Measurements from ENCODE around the gene CLDN7. TPM values are rescaled to one million over a fixed set of nuclear protein-coding genes. Genes with fewer than 3 reads are reported as not detected.

The CLDN7 gene
- total and polyA plus RNA-seq, 5 experiments from 2014 or later = 4.2 to 8.6 (median 7.1) TPM

DNA sequence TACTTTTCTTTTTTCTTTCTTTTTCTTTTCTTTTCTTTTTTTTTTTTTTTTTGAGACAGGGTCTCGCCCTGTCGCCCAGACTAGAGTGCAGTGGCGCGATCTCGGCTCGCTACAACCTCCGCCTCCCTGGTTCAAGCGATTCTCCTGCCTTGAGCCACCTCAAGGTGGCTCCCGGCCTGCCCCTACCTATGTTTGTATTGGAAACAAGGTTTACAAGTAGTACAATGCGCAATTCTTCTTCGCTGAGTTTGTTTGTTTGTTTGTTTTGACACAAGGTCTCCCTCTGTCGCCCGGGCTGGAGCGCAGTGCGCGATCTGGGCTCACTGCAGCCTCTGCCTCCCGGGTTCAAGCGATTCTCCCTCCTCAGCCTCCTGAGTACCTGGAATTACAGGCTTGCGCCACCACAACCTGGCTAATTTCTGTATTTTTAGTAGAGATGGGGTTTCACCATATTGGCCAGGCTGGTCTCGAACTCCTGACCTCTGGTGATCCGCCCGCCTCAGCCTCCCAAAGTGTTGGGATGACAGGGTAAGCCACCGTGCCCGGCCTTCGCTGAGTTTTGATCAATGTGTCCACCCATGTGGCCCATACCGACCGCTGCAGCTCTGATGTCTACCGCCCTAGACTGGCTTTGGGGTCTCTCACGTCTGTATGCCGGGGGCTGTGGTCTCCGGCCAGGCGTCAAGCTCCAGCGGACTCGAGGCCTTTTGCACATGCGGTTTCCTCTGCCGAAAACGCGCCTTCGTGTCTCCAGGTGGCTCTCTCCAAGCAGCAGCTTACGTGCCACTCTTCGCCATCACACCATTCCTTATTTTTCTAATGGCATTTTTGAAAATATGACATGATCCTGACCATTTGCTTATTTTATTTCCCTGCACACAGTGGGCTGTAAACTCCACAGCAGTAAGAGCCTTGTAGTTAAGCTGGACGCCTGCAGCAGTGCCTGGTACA, 33.2 kb upstream of the CLDN7 start:
- peak overlapping the region in 4 of 10 donors; percentile 54 to 87 (median 68) for H3K27ac Mint-ChIP-seq
- peak; percentile 10 to 24 for ATAC-seq
- no peak for DNase-seq
- H3K4me3 Mint-ChIP-seq = peak overlapping the region; percentile 75 to 96 (median 86)
- H3K36me3 Mint-ChIP-seq = no peaks in the 10 kb centered on the region
- POLR2A ChIA-PET = interaction anchor here (0.6 to 2.0 kb wide), 14 partner anchors 8 to 250 kb away, joined by 3 to 12 read pairs (median 6); partner anchors contain the start of genes ACAP1, NEURL4 and SLC2A4
- peaks cover 10 to 24% (median 20%) of the 10 kb centered on the region in 4 donors for H3K4me1 Mint-ChIP-seq
- H3K9me3 Mint-ChIP-seq = no peaks in the 10 kb centered on the region
- peaks cover 0 to 19% (median 7%) of the 10 kb centered on the region in 5 donors for H3K27me3 Mint-ChIP-seq

DNA sequence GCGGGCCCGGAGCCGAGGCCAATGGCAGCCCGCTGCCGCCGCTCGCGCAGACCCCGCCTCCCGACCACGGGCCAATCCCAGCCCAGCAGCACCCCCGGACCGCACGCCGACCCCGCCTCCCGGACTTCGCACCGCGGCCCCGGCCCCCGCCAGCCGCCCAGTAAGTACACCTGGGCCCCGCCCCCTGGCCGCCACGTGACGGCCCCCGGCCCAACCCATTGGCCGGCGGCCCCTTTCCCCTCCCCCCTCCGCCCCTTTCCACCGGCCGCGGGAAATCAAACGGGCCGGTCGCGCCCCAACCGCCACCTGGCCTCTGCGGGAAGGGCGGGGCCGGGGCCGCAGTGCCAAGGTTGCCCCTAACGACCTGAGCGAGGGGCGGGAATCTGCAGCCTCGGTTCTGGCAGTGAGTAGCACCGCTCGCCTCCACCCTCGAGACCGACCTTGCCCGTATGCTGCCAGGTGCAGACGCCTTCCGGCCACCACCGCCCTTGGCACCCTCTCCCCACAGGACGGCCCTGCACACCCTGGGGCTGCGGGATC, 32.4 kb upstream of the CLDN7 start, which contains the start of gene YBX2:
Gene YBX2, minus strand, starts transcription at position 26 of the 540 bp plus-strand sequence. CDS start 139 bp downstream, outside the sequence.
- DNase-seq (peak; percentile 59 to 84 (median 62)), ATAC-seq (peak; percentile 76)
- Mint-ChIP-seq H3K4me3 (peak within 1 kb of the TSS; percentile 75 to 96 (median 86)), H3K9me3 (no peaks in the 10 kb centered on the region), H3K27ac (peak within 1 kb of the TSS in 6 of 10 donors; percentile 51 to 87 (median 63)), H3K27me3 (peaks cover 0 to 17% (median 4%) of the 10 kb centered on the region in 5 donors), H3K36me3 (no peaks in the 10 kb centered on the region), H3K4me1 (peaks cover 10 to 24% (median 20%) of the 10 kb centered on the region in 4 donors)
- POLR2A ChIA-PET = no interaction called here

DNA sequence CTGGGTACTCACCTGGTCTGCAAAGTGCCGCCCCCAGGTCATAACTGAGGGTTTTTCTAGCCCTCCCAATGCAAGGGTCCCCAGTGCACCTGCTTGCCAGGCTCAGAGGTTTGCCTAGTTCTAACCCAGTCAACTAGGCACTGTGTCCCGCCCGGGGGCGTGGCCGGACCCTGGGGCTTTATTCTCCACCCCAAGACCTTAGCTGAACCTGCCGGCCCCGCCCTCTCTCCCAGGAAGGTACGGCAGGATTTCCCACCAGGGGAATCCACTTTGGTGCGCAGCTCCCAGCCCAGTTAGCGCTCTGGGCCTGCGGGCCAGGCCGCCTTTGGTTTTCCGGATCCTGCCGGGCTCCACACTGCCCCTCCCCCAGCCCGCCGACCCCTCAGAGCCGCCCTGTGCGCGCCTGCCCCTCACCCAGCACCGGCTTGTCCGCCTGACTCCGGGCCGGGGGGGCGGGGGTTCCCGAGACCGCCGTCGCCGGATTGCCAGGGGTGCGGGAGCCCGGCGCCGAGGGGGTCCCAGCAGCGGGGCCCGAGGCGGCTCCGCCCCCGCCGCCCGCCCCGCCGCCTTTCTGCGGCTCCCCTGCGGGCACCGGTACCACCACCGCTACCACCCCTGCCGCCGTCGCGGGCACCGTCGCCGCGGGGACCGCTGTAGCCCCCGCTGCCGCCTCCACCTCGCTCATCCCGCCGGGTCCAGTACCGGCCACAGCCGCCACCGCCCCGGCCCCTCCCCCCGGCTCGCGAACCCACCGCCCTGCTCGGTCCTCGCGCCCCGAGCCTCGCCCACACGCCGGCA, 31.7 kb upstream of the CLDN7 start:
- peaks cover 10 to 24% (median 20%) of the 10 kb centered on the region in 4 donors for H3K4me1 Mint-ChIP-seq
- no peaks in the 10 kb centered on the region for H3K9me3 Mint-ChIP-seq
- H3K36me3 Mint-ChIP-seq = no peaks in the 10 kb centered on the region
- H3K27me3 Mint-ChIP-seq = peaks cover 0 to 16% (median 4%) of the 10 kb centered on the region in 5 donors
- ATAC-seq (peak; percentile 16 to 41), DNase-seq (peak in 4 of 10 donors; percentile 21 to 70 (median 34))
- peak overlapping the region in 4 of 10 donors; percentile 2 to 63 (median 52) for H3K27ac Mint-ChIP-seq
- POLR2A ChIA-PET = interaction anchor here (0.9 to 1.3 kb wide), 4 partner anchors 9 to 55 kb away, joined by 4 to 6 read pairs (median 6); partner anchors contain the start of genes GABARAP and PHF23
- peak overlapping the region; percentile 56 to 86 (median 68) for H3K4me3 Mint-ChIP-seq

DNA sequence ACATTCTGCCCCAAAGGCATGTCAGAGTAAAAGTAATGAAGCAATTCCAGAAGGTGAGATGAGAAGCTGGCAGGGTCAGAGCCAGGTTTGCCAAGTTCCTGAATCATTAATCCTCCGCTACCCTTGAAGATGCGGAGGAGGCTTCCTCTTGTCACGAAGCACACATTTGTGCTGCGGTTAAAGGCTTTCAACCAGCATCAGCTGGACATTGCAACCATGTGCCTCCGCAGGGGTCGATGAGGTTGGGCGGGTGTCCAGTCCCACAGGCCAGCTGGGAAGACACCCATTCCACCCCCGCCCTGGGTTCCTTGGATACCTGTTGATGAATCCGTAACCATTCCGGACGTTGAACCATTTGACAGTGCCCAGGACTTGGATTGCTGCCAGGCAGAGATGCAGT, 30.9 kb upstream of the CLDN7 start:
- H3K27ac Mint-ChIP-seq = peak overlapping the region in 3 of 10 donors; percentile 51 to 56 (median 54)
- peaks cover 10 to 24% (median 20%) of the 10 kb centered on the region in 4 donors for H3K4me1 Mint-ChIP-seq
- peak overlapping the region in 9 of 10 donors; percentile 12 to 72 (median 68) for H3K4me3 Mint-ChIP-seq
- DNase-seq = peak in 1 of 10 donors; percentile 47
- POLR2A ChIA-PET = interaction anchor here (0.5 to 1.3 kb wide), 6 partner anchors 9 to 107 kb away, joined by 3 to 6 read pairs (median 4); partner anchors contain the start of genes GABARAP and PHF23
- peaks cover 0 to 16% (median 4%) of the 10 kb centered on the region in 5 donors for H3K27me3 Mint-ChIP-seq
- no peak for ATAC-seq
- H3K9me3 Mint-ChIP-seq = no peaks in the 10 kb centered on the region
- no peaks in the 10 kb centered on the region for H3K36me3 Mint-ChIP-seq

DNA sequence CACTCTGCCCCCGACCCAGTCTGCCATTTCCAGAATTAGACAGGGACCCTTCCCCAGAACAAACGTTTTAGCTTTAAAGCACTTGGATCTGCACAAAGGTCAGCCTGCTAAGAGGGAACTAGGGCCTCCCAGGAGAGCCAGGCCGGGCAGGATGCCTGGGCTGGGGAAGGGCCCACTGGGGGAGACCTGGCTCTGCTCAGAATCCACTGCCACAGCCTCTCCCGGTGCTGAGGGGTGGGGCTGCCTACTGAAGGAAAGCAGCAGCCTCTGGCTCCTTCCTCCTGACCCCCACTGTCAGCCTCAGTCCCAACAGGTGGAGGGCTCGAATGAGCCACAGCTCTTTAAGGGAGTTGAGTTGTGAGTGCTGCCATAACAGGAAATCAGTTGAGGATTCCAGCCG, 30.5 kb upstream of the CLDN7 start:
- POLR2A ChIA-PET = interaction anchor here (0.5 to 1.3 kb wide), 5 partner anchors 15 to 108 kb away, joined by 3 to 6 read pairs (median 3); partner anchors contain the start of genes GABARAP and PHF23
- H3K9me3 Mint-ChIP-seq = no peaks in the 10 kb centered on the region

DNA sequence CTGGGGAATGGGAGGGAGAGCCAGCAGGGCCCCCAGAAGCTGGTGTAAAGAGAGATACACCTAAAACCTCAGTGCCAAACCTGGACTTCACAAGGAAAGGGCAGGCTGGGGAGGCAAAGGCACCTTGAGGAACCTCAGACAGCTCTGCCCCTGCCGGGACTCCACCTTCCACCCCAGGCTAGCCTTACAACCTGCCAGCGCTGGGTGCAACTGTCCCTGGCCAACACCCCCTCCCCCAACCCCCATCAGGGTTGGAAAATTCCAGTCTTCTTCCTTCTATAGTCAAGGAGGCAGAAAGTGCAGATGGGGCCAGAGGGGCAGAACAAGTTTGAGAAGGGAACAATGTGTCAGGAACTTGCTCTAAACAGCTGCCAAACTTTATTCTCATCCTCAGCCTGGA, 29.9 kb upstream of the CLDN7 start:
- H3K4me3 Mint-ChIP-seq = no peak overlapping the region

More for the DNA sequence above, 30.5 kb upstream of the CLDN7 start:
- Mint-ChIP-seq H3K36me3 (no peaks in the 10 kb centered on the region), H3K4me1 (peaks cover 10 to 24% (median 20%) of the 10 kb centered on the region in 4 donors), H3K4me3 (peak overlapping the region in 6 of 10 donors; percentile 6 to 67 (median 40)), H3K27ac (peak overlapping the region in 1 of 10 donors; percentile 44), H3K27me3 (peaks cover 0 to 18% (median 4%) of the 10 kb centered on the region in 5 donors)
- ATAC-seq = no peak
- DNase-seq = no peak

DNA sequence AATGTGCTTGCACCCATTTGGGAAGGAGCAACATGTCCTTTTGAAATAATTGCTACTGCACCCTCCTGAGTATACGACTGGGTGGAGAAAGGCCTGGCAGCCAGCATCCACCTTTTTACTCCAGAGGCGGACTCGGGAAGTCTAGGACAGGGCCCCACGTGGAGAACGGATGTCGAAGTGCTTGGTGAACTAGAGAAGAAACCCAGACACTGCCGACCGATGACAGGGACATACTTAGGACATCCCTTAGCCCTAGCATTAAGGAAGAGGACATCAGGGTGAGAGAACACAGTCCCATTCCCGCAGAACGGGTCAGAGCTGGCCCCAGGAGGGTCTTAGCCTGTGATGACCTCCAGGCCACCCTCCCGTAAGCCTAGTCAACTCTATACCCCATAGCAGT, 28.4 kb upstream of the CLDN7 start:
- Mint-ChIP-seq H3K27ac (no peak overlapping the region), H3K27me3 (peaks cover 0 to 17% (median 3%) of the 10 kb centered on the region in 5 donors)
- POLR2A ChIA-PET = no interaction called here

More for the DNA sequence above, 29.9 kb upstream of the CLDN7 start:
- Mint-ChIP-seq H3K36me3 (no peaks in the 10 kb centered on the region), H3K9me3 (no peaks in the 10 kb centered on the region), H3K27ac (peak overlapping the region in 1 of 10 donors; percentile 56), H3K27me3 (peaks cover 0 to 18% (median 4%) of the 10 kb centered on the region in 5 donors), H3K4me1 (peaks cover 10 to 24% (median 20%) of the 10 kb centered on the region in 4 donors)
- POLR2A ChIA-PET = interaction anchor here (1.2 to 1.3 kb wide), 2 partner anchors 16 to 64 kb away, joined by 3 read pairs; no protein-coding TSS in a partner anchor
- DNase-seq (no peak), ATAC-seq (no peak)

DNA sequence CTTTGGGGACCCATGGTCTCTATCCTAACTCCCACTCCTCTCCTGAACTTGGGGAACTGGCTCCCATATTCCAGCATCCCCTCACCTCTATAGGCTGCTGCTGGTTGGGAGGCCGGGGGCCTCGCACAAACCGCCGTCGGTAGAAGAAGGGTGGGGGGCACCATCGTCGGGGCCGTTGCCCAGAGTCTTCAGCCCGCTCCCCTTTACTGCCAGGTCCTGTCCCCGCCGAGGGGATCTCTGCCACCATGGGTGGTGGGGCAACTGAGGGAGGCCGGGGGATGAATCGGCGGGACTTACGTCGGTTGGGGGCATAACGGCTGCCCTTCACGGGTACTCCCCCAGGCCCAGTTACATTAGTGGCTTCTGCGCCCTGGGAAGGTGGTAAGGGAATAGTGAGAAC, 27.9 kb upstream of the CLDN7 start:
- H3K4me3 Mint-ChIP-seq = no peak overlapping the region
- H3K9me3 Mint-ChIP-seq = no peaks in the 10 kb centered on the region

More for the DNA sequence above, 28.4 kb upstream of the CLDN7 start:
- no peak overlapping the region for H3K4me3 Mint-ChIP-seq
- no peaks in the 10 kb centered on the region for H3K9me3 Mint-ChIP-seq
- no peaks in the 10 kb centered on the region for H3K36me3 Mint-ChIP-seq
- ATAC-seq (no peak), DNase-seq (no peak)
- H3K4me1 Mint-ChIP-seq = peaks cover 9 to 16% (median 12%) of the 10 kb centered on the region in 4 donors

DNA sequence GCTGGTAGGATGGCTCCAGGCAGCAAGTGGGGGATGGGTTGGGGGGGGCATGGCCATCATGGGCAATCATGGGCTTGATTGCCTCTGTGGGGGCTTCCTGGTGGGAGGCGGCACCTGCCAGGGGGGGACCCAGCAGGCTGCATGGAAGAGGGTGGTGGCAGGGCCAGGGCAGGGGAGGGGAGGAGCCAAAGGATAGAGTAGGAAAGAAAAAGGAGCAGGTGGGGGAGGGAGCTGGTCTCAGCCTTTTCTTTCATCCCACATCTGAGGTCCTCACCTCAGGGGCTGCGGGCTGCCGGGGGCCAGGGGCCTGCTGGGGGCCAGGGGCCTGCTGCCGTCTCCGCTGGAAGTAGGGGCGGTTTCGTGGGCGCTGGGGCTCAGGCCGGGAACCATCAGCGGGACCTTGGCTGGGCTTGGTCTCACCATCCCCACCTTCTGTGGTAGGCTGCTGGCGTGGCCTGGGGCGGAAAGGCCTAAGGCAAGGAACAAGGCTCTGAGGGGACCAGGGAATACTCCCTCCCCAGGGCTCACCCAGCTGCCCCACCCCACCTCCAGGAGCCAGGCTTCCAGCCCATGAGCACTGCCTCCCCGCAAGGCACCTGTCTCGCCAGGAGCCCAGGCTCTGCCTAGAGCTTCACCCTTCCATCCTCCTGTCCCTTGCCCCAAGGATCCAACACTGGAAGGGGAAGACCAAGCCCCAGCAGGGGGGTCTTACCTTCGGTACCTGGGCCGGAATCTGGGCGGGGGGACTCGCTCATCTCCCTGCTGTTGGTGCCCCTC, 27.2 kb upstream of the CLDN7 start:
- Mint-ChIP-seq H3K36me3 (no peaks in the 10 kb centered on the region), H3K27me3 (peaks cover 0 to 14% (median 1%) of the 10 kb centered on the region in 5 donors), H3K4me1 (peaks cover 0 to 8% (median 5%) of the 10 kb centered on the region in 4 donors), H3K9me3 (no peaks in the 10 kb centered on the region), H3K27ac (no peak overlapping the region), H3K4me3 (no peak overlapping the region)
- POLR2A ChIA-PET = no interaction called here
- ATAC-seq = no peak
- no peak for DNase-seq

More for the DNA sequence above, 27.9 kb upstream of the CLDN7 start:
- Mint-ChIP-seq H3K27me3 (peaks cover 0 to 15% (median 1%) of the 10 kb centered on the region in 5 donors), H3K4me1 (peaks cover 5 to 13% (median 9%) of the 10 kb centered on the region in 4 donors), H3K36me3 (no peaks in the 10 kb centered on the region), H3K27ac (no peak overlapping the region)
- POLR2A ChIA-PET = no interaction called here
- no peak for ATAC-seq
- no peak for DNase-seq

DNA sequence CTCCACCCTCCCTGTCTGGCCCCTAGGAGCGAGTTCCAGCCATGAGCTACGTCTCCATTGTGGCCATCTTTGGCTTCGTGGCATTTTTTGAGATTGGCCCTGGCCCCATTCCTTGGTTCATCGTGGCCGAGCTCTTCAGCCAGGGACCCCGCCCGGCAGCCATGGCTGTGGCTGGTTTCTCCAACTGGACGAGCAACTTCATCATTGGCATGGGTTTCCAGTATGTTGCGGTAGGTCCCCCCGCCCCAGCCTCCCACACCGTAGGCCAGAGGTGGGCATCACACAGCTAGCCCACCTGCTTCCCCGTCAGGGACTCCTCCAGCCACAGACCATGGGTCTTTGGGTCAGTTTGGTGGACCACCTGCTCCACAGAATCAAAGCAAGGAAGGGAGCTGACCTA, 23.4 kb upstream of the CLDN7 start:
- DNase-seq = no peak
- no peak overlapping the region for H3K27ac Mint-ChIP-seq
- no peaks in the 10 kb centered on the region for H3K36me3 Mint-ChIP-seq
- H3K9me3 Mint-ChIP-seq = no peaks in the 10 kb centered on the region
- ATAC-seq = no peak
- POLR2A ChIA-PET = interaction anchor here (1.2 to 1.3 kb wide), 2 partner anchors 11 to 12 kb away, joined by 7 to 8 read pairs; no protein-coding TSS in a partner anchor
- no peak overlapping the region for H3K4me3 Mint-ChIP-seq
- peaks cover 10 to 28% (median 20%) of the 10 kb centered on the region in 4 donors for H3K4me1 Mint-ChIP-seq
- H3K27me3 Mint-ChIP-seq = peaks cover 1 to 19% (median 13%) of the 10 kb centered on the region in 5 donors

DNA sequence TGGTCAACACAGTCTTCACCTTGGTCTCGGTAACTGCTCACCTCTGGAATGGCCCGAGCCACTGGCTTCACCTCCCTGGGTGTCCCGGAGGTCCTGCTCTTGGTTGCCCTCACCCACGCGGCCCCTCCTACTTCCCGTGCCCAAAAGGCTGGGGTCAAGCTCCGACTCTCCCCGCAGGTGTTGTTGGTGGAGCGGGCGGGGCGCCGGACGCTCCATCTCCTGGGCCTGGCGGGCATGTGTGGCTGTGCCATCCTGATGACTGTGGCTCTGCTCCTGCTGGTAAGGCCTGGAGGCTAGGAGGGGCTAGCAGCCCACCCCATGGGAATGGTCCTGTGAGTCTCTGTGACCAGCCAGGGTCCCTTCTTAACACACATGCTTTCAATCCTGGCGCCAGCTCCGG, 22.6 kb upstream of the CLDN7 start:
- Mint-ChIP-seq H3K9me3 (no peaks in the 10 kb centered on the region), H3K4me1 (peaks cover 16 to 36% (median 24%) of the 10 kb centered on the region in 4 donors), H3K36me3 (no peaks in the 10 kb centered on the region), H3K27me3 (peaks cover 1 to 19% (median 13%) of the 10 kb centered on the region in 5 donors), H3K27ac (no peak overlapping the region), H3K4me3 (no peak overlapping the region)
- DNase-seq = no peak
- POLR2A ChIA-PET = interaction anchor here (0.5 to 1.2 kb wide), 2 partner anchors 9 to 53 kb away, joined by 3 to 5 read pairs; no protein-coding TSS in a partner anchor
- ATAC-seq = no peak
